ENCODE data around the gene TLR8.
A peak's percentile ranks its signal among the peaks of the same experiment; 100 is the strongest.
"Not testable (repeated sequence)": the region's sequence is repeated elsewhere in the genome, so short reads cannot be mapped to it uniquely, and the experiment has no call there.

The TLR8 gene

GRCh38 chrX:12958461-12958860 lies 52.0 kb downstream of the TLR8 start:
- H3K27ac Mint-ChIP-seq = no peak overlapping the region
- no peak overlapping the region for H3K4me3 Mint-ChIP-seq
- H3K4me1 Mint-ChIP-seq = peaks cover 7% of the 10 kb centered on the region
- no peaks in the 10 kb centered on the region for H3K27me3 Mint-ChIP-seq (ENCODE audit: low read depth)
- no peaks in the 10 kb centered on the region for H3K36me3 Mint-ChIP-seq (ENCODE audit: low read depth)
- no peak for TF ChIP-seq CTCF (IDR thresholded peaks at IDR 0.05; ENCODE audit: unreplicated experiment in 3 of 3)
- peaks cover 17% of the 10 kb centered on the region for H3K9me3 Mint-ChIP-seq

GRCh38 chrX:12961196-12961718 lies 54.8 kb downstream of the TLR8 start:
- no peak overlapping the region for H3K27ac Mint-ChIP-seq

GRCh38 chrX:12962041-12962504 lies 55.7 kb downstream of the TLR8 start:
- Mint-ChIP-seq H3K27me3 (ENCODE audit: low read depth) (no peaks in the 10 kb centered on the region), H3K4me1 (no peaks in the 10 kb centered on the region), H3K27ac (no peak overlapping the region), H3K4me3 (no peak overlapping the region), H3K36me3 (ENCODE audit: low read depth) (peaks cover 3% of the 10 kb centered on the region), H3K9me3 (peaks cover 25% of the 10 kb centered on the region)
- no peak for TF ChIP-seq CTCF (IDR thresholded peaks at IDR 0.05; ENCODE audit: unreplicated experiment in 3 of 3)

More at GRCh38 chrX:12961196-12961718, 54.8 kb downstream of the TLR8 start:
- Mint-ChIP-seq H3K4me3 (no peak overlapping the region), H3K36me3 (ENCODE audit: low read depth) (peaks cover 3% of the 10 kb centered on the region), H3K9me3 (peaks cover 20% of the 10 kb centered on the region), H3K27me3 (ENCODE audit: low read depth) (no peaks in the 10 kb centered on the region), H3K4me1 (peaks cover 7% of the 10 kb centered on the region)
- TF ChIP-seq CTCF (IDR thresholded peaks at IDR 0.05; ENCODE audit: unreplicated experiment in 3 of 3) = no peak

GRCh38 chrX:12963210-12963850 lies 56.9 kb downstream of the TLR8 start:
- H3K9me3 Mint-ChIP-seq = peaks cover 25% of the 10 kb centered on the region
- H3K27me3 Mint-ChIP-seq (ENCODE audit: low read depth); H3K36me3 Mint-ChIP-seq (ENCODE audit: low read depth); H3K4me3 Mint-ChIP-seq; H3K4me1 Mint-ChIP-seq; H3K27ac Mint-ChIP-seq: not testable (repeated sequence)

- no peaks in the 10 kb centered on the region for H3K4me1 Mint-ChIP-seq
Measured at GRCh38 chrX:12965131-12965940, 58.9 kb downstream of the TLR8 start.

More at GRCh38 chrX:12965131-12965940, 58.9 kb downstream of the TLR8 start:
- peaks cover 3% of the 10 kb centered on the region for H3K36me3 Mint-ChIP-seq (ENCODE audit: low read depth)
- no peaks in the 10 kb centered on the region for H3K27me3 Mint-ChIP-seq (ENCODE audit: low read depth)
- no peak for TF ChIP-seq CTCF (IDR thresholded peaks at IDR 0.05; ENCODE audit: unreplicated experiment in 3 of 3)
- H3K27ac Mint-ChIP-seq = peak overlapping the region; percentile 36 to 65 (median 49)
- peaks cover 21% of the 10 kb centered on the region for H3K9me3 Mint-ChIP-seq
- H3K4me3 Mint-ChIP-seq = no peak overlapping the region

All from nephron (organoid).